ENCODE results near the gene TAF10. TPM values are rescaled to one million over a fixed set of nuclear protein-coding genes. Genes with fewer than 3 reads are reported as not detected.

TAF10 gene
- total RNA-seq, 2 experiments from 2014 or later = 159 to 161 TPM

DNA sequence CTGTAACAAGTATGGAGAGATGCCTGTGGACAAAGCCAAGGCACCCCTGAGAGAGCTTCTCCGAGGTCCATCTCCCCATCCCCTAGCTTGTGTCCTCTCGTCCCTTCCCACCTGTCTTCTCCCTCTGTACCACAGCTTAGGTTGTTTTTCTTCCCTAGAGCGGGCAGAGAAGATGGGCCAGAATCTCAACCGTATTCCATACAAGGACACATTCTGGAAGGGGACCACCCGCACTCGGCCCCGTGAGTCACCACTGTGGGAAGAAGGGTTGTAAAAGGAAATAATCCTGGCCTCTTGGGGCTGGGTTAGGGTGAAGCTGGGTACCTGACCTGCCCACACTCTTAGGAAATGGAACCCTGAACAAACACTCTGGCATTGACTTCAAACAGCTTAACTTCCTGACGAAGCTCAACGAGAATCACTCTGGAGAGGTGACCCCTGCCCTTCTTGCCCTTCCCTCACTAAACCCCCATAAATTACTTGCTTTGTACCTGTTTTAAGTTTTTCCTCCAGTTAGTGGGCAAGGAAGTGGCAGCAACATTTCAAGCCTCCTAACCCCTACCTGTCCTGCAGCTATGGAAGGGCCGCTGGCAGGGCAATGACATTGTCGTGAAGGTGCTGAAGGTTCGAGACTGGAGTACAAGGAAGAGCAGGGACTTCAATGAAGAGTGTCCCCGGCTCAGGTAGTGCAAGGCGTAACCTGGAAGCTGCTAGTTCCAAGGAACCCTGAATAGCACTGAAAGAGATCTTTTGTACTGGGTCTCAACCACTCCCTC, 3.1 kb downstream of the TAF10 start:
- no peak overlapping the region for H3K4me3 Mint-ChIP-seq
- DNase-seq = no peak
- no peak overlapping the region for H3K27ac Mint-ChIP-seq
- ChIA-PET POLR2A (interaction anchor here (1.1 to 8.4 kb wide), 5 partner anchors 11 to 207 kb away, joined by 3 to 108 read pairs (median 8); partner anchors contain the start of genes MRPL17 and TPP1), CTCF (interaction anchor here (0.7 to 1.5 kb wide), 3 partner anchors 9 to 74 kb away, joined by 3 to 7 read pairs (median 3); partner anchors contain the start of gene MRPL17)
- H3K36me3 Mint-ChIP-seq (ENCODE audit: low read depth) = peaks cover 52% of the 10 kb centered on the region
- no peaks in the 10 kb centered on the region for H3K9me3 Mint-ChIP-seq
- peaks cover 44% of the 10 kb centered on the region for H3K4me1 Mint-ChIP-seq
- no peaks in the 10 kb centered on the region for H3K27me3 Mint-ChIP-seq

GRCh38 chr11:6608011-6608410, 4.0 kb downstream of the TAF10 start:
- ChIA-PET POLR2A (interaction anchor here (1.1 to 8.4 kb wide), 4 partner anchors 12 to 206 kb away, joined by 3 to 108 read pairs (median 10); partner anchors contain the start of genes MRPL17 and TPP1), CTCF (interaction anchor here (0.8 to 1.6 kb wide), 4 partner anchors 10 to 75 kb away, joined by 3 to 14 read pairs (median 5); partner anchors contain the start of gene MRPL17)
- H3K27ac Mint-ChIP-seq = peak overlapping the region; percentile 47
- H3K36me3 Mint-ChIP-seq (ENCODE audit: low read depth) = peaks cover 52% of the 10 kb centered on the region
- no peak overlapping the region for H3K4me3 Mint-ChIP-seq
- no peak for DNase-seq
- no peaks in the 10 kb centered on the region for H3K9me3 Mint-ChIP-seq
- peaks cover 44% of the 10 kb centered on the region for H3K4me1 Mint-ChIP-seq
- H3K27me3 Mint-ChIP-seq = no peaks in the 10 kb centered on the region

- Mint-ChIP-seq H3K27ac (no peak overlapping the region), H3K4me1 (peaks cover 44% of the 10 kb centered on the region), H3K4me3 (peak overlapping the region; percentile 33), H3K36me3 (ENCODE audit: low read depth) (peaks cover 52% of the 10 kb centered on the region), H3K27me3 (no peaks in the 10 kb centered on the region), H3K9me3 (no peaks in the 10 kb centered on the region)
- POLR2A ChIA-PET = interaction anchor here (0.8 to 8.4 kb wide), 5 partner anchors 8 to 106 kb away, joined by 3 to 108 read pairs (median 8); partner anchors contain the start of genes MRPL17 and TPP1
- CTCF ChIA-PET = interaction anchor here (0.8 to 1.6 kb wide), 4 partner anchors 10 to 76 kb away, joined by 3 to 14 read pairs (median 3); partner anchors contain the start of genes MRPL17 and TPP1
- DNase-seq = no peak
Observed at GRCh38 chr11:6607190-6607795, 4.7 kb downstream of the TAF10 start.

DNA sequence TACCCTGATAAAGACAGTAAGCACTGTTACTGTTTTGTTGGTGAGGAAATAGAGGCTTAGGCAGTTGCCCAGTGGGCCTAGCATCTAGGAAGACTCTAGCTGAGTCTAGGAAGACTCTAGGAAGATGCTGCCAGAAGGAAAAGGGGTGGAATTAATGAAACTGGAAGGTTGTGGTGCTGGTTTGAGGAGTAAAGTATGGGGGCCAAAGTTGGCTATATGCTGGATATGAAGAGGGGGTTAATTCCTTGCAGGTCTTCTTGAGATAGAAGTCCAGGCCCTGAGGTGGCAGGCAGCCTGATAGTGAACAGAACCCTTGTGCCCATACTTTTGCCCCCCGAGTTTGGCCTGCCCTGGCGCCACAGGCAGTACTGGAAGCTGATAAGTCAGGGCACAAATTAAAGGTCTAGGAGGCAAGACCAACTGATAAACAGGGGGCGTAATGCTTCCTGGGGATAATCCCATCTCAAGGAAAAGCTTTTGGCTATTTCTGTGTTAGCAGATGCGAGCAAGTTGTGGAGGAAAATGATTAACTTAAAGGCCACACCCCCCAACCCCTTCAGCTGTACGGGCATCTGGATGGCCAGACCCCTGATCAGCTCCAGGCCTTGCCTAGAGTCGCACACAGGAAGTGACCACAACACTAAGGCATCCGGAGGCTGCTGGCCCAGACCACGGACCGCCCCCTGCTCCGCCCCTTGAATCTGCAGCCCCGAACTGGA, 5.4 kb downstream of the TAF10 start:
- Mint-ChIP-seq H3K27ac (no peak overlapping the region), H3K4me3 (no peak overlapping the region), H3K27me3 (no peaks in the 10 kb centered on the region), H3K4me1 (peaks cover 43% of the 10 kb centered on the region), H3K36me3 (ENCODE audit: low read depth) (peaks cover 56% of the 10 kb centered on the region), H3K9me3 (no peaks in the 10 kb centered on the region)
- ChIA-PET POLR2A (interaction anchor here (0.8 to 8.4 kb wide), 5 partner anchors 9 to 105 kb away, joined by 3 to 108 read pairs (median 8); partner anchors contain the start of genes MRPL17 and TPP1), CTCF (interaction anchor here (0.8 to 1.6 kb wide), 2 partner anchors 12 to 77 kb away, joined by 3 to 14 read pairs; partner anchors contain the start of genes MRPL17 and TPP1)
- peak; percentile 76 for DNase-seq

DNA sequence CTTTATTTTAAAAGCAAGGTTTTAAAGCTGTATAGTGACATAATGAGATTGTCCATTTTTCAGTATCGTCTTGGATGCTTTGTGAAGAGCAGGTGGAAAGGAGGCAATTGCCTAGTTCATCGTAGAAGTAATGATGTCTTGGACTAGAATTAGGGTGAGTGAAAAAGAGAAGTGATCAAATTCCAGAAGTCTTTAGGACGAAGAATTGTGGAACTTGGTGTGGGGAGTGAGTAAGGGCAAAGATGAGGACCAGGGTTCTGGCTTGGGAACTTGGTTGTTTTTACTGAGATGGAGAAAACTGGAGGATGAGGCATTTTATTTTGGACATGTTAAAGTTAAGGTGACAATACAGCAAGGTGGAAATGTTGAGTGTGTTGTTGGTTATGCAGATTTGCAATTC, 7.2 kb downstream of the TAF10 start:
- DNase-seq = no peak

GRCh38 chr11:6604081-6604626, 7.9 kb downstream of the TAF10 start:
- Mint-ChIP-seq H3K9me3 (no peaks in the 10 kb centered on the region), H3K27ac (no peak overlapping the region), H3K4me1 (peaks cover 20% of the 10 kb centered on the region), H3K27me3 (no peaks in the 10 kb centered on the region), H3K36me3 (ENCODE audit: low read depth) (peaks cover 42% of the 10 kb centered on the region), H3K4me3 (no peak overlapping the region)
- CTCF ChIA-PET = interaction anchor here (0.5 to 4.0 kb wide), 16 partner anchors 8 to 151 kb away, joined by 3 to 64 read pairs (median 5); partner anchors contain the start of genes ARFIP2, MRPL17, TAF10 and TIMM10B
- POLR2A ChIA-PET = interaction anchor here (0.5 to 8.4 kb wide), 16 partner anchors 8 to 214 kb away, joined by 3 to 108 read pairs (median 6); partner anchors contain the start of genes ARFIP2, MRPL17, SMPD1 and TAF10
- DNase-seq = peak; percentile 68

More for the DNA sequence above, 7.2 kb downstream of the TAF10 start:
- Mint-ChIP-seq H3K9me3 (no peaks in the 10 kb centered on the region), H3K36me3 (ENCODE audit: low read depth) (peaks cover 42% of the 10 kb centered on the region), H3K4me3 (no peak overlapping the region), H3K27me3 (no peaks in the 10 kb centered on the region), H3K4me1 (peaks cover 25% of the 10 kb centered on the region), H3K27ac (no peak overlapping the region)
- ChIA-PET CTCF (interaction anchor here (0.5 to 4.0 kb wide), 13 partner anchors 8 to 150 kb away, joined by 3 to 64 read pairs (median 6); partner anchors contain the start of genes ARFIP2, MRPL17, TIMM10B and TPP1), POLR2A (interaction anchor here (0.6 to 8.4 kb wide), 15 partner anchors 8 to 215 kb away, joined by 3 to 108 read pairs (median 6); partner anchors contain the start of genes ARFIP2, MRPL17, SMPD1 and TAF10)

- Mint-ChIP-seq H3K36me3 (ENCODE audit: low read depth) (peaks cover 41% of the 10 kb centered on the region), H3K27me3 (no peaks in the 10 kb centered on the region), H3K27ac (no peak within 1 kb of the TSS), H3K4me3 (no peak within 1 kb of the TSS), H3K9me3 (no peaks in the 10 kb centered on the region), H3K4me1 (peaks cover 13% of the 10 kb centered on the region)
- peak; percentile 91 for DNase-seq
- ChIA-PET CTCF (interaction anchor here (0.7 to 4.0 kb wide), 13 partner anchors 9 to 224 kb away, joined by 3 to 64 read pairs (median 6); partner anchors contain the start of genes ARFIP2, MRPL17, TAF10 and TIMM10B), POLR2A (interaction anchor here (0.5 to 8.4 kb wide), 17 partner anchors 9 to 213 kb away, joined by 3 to 108 read pairs (median 4); partner anchors contain the start of genes ARFIP2, MRPL17, SMPD1 and TAF10)
Observed at GRCh38 chr11:6603287-6604080, 8.5 kb downstream of the TAF10 start, which contains the start of the genes ILK and RRP8. Gene ILK (plus strand): TSS chr11:6603774. CDS start chr11:6604272, 498 bp downstream. Gene RRP8 (minus strand): TSS chr11:6603616. CDS start chr11:6603502, 114 bp downstream.

DNA sequence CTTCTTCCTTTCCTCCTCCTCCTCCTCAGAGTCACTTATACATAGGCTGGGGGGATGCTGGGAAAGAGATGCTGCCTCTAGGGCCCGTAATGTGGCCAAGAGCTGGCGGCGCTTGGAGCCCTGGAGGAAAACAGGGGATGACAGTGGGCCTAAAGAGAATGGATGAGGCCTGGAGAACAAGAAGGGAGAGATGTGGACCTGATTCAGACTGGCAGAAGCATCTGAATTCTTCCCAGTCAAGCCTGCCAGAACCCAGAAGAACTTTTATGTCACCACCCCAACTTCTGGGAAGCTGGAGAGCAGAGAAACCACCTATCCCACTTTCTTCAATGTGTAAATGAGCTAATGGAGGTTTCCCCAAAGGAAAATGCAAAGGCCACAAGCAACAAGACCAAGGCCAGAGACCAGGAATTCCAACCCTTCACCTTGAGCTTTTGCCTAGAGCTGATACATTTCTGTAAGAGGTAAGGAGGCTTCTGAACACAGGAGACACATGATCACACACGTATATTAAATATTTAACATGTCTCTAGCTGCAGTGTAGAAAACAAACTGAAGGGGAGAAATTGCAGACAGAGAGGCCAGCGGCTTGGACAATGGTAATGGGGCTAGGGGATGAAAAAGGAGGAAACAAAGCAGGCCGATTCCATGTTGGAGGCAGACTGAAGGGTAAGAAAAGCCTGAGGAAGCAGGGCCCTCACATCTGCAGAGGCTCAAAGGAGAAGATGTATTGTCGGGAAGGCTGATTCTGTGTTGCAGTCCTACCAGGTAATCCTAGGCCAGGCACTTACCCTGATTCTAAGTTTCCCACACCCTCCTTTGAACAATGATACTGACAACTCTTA, 9.7 kb downstream of the TAF10 start:
- ChIA-PET POLR2A (interaction anchor here (0.8 to 8.4 kb wide), 10 partner anchors 9 to 143 kb away, joined by 3 to 108 read pairs (median 4); partner anchors contain the start of genes ARFIP2, MRPL17, TAF10 and TIMM10B), CTCF (interaction anchor here (0.7 to 4.0 kb wide), 9 partner anchors 10 to 223 kb away, joined by 3 to 64 read pairs (median 5); partner anchors contain the start of genes ARFIP2, MRPL17, TAF10 and TIMM10B)
- peaks cover 38% of the 10 kb centered on the region for H3K36me3 Mint-ChIP-seq (ENCODE audit: low read depth)
- no peaks in the 10 kb centered on the region for H3K27me3 Mint-ChIP-seq
- H3K27ac Mint-ChIP-seq = no peak overlapping the region
- no peaks in the 10 kb centered on the region for H3K9me3 Mint-ChIP-seq
- H3K4me3 Mint-ChIP-seq = no peak overlapping the region
- DNase-seq = no peak
- peaks cover 7% of the 10 kb centered on the region for H3K4me1 Mint-ChIP-seq

DNA sequence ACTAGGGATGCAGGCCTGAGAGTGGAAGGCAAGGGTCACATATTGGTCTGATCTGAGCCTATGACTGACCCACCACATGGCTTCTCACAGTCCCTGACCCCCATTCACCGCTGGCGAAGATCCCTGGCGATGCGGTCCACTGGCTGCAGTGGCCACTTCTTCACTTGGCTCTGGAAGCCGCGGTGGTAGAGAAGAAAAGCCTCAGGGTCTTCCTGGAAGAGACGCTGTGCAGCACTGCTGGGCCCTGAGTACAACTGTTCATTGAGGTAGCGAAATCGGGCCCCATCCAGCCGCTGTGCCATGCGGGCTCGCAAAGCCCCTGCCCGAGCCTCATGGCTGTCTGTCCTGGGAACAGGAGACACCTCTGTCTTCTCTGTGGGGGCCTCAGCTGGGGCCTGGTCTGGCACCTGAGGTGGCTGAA, 11.0 kb downstream of the TAF10 start:
- Mint-ChIP-seq H3K36me3 (ENCODE audit: low read depth) (peaks cover 41% of the 10 kb centered on the region), H3K9me3 (no peaks in the 10 kb centered on the region), H3K27me3 (no peaks in the 10 kb centered on the region), H3K4me1 (peaks cover 5% of the 10 kb centered on the region), H3K27ac (no peak overlapping the region), H3K4me3 (no peak overlapping the region)
- DNase-seq = no peak
- ChIA-PET POLR2A (interaction anchor here (8.4 kb wide), 1 partner anchor 19 kb away, joined by 108 read pairs; the partner anchor contains the start of gene TPP1), CTCF (no interaction called here)

DNA sequence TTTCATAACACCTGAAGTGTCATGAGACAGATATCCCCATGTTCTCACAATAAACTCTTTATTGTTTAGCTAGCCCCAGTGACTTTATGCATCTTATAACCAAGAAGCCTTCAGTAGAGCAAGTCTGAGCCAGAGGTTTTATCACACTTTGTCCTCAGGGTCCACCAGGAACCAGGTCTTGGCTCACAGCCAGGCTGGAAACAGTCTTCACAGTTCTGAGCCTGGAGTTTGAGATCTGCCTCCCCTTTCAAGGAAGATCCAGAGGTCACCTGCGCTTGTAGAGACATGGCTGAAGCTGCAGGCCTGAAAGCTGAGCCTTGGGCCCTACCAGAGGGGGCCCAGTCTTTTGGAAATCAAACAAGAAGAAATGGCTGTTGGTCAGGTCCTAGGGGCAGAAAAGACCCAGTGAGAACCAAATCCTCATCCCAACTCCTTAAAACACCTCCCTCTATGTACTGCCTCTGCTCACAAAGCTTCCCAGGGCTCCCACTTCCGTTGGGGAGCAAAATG, 12.1 kb downstream of the TAF10 start:
- ChIA-PET CTCF (interaction anchor here (0.9 kb wide), 1 partner anchor 83 kb away, joined by 3 read pairs; the partner anchor contains the start of gene MRPL17), POLR2A (no interaction called here)
- H3K36me3 Mint-ChIP-seq (ENCODE audit: low read depth) = peaks cover 44% of the 10 kb centered on the region
- peaks cover 5% of the 10 kb centered on the region for H3K4me1 Mint-ChIP-seq
- no peak overlapping the region for H3K27ac Mint-ChIP-seq
- no peak overlapping the region for H3K4me3 Mint-ChIP-seq
- no peaks in the 10 kb centered on the region for H3K27me3 Mint-ChIP-seq
- DNase-seq = no peak
- no peaks in the 10 kb centered on the region for H3K9me3 Mint-ChIP-seq
